HPDE6-E6E7 (cell line): Measurements from ENCODE around the gene RAD51AP1.

Experiments used
- DNase-seq: peaks from one replicate; pipeline ENCODE4 v3.0.0; 2011; ENCODE audit warnings: missing footprints; ENCODE audit errors: extremely low spot score

The RAD51AP1 gene

DNA sequence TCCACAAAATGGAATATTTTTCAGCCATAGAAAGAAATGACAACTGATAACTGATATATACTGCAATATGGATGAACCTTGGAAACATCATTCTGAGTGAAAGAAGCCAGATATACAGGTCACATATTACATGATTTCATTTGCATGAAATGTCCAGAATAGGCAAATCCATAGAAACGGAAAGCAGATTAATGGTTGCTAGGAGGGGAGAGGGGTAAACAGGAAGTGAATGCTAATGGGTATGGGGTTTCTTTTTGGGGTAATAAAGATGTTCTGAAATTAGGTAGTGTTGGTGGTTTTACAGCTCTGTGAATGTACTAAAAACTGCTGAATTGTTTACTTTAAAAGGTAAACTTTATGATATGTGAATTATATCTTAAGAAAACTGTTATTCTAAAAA is 6.5 kb downstream of the RAD51AP1 start:
- no peak for DNase-seq

- DNase-seq: no peak
Observed at GRCh38 chr12:4552191-4552590, 13.5 kb downstream of the RAD51AP1 start.

DNA sequence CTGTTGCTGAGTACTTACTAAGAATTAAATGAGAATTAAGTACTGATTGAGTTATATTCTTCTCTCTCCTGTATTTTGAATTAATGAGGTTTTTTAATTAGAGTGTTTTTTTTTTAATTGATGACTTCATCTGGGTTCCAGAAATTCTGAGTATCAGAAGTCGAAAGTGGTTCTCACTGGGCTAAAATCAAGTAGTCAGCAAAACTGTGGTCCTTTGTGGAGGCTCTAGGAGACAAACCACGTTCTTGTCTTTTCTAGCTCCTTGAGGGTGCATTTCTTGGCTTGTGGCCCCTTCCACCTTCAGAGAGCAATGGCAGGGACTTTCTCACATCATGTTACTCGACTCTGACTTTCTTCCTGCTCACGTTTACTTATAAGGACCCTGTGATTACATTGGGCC is 15.3 kb downstream of the RAD51AP1 start:
- no peak for DNase-seq

- DNase-seq: no peak
Observed at GRCh38 chr12:4555804-4556203, 17.1 kb downstream of the RAD51AP1 start.

DNA sequence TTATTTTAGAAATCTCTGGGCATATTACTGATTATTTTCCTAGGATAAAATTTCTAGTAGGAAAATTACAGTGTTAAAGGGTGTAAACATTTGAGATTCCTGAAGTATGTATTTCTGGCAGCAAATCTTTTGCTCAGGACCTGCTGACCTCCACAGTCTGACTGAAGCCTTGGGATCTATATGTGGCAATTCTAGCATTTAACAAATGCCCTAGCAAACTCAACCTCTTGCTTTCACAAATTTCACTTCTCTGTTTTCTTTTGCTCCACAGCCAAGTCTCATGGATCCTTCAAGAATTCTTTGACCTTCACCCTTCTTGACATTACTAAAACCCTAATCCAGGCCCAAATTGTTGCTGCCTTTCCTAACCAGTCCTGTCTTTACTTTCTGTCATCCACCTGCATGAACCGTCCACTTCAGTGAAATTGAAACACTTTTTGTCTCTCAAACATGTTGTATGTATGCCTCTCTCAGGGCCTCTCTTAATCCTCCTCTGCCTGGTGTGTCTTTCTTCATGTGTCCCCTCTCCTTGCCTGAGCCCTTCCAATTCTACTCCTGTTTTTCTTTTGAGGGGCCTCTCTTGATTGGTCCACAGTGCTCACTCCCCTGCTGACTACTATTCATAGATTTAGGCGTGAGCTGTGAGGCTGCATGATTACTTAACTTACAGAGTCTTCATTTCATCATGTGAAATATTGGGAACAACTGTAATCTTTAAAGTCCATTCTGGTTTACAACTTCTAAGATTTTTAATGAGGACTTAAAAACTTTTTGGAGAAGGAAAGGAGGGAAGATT is 18.2 kb downstream of the RAD51AP1 start:
- DNase-seq: no peak

DNA sequence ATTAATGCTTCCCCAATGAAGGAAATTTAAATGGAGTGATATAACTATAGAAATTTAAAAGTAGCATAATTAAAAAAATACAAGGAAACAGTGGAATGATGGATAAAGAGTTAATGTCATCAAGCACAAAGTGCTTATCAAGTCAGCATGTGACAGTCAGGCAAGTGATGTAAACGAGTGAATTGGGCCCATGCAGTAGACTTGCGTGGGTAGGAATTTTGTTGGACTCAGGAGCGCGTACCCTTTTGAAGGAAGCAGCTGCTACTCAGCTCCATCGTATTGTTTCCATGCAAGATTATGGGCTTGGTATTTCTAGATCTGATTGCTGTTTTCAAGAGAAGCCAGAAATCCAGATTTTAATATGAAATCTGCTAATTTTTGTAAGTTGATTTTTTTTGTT is 18.9 kb downstream of the RAD51AP1 start:
- DNase-seq: no peak

DNA sequence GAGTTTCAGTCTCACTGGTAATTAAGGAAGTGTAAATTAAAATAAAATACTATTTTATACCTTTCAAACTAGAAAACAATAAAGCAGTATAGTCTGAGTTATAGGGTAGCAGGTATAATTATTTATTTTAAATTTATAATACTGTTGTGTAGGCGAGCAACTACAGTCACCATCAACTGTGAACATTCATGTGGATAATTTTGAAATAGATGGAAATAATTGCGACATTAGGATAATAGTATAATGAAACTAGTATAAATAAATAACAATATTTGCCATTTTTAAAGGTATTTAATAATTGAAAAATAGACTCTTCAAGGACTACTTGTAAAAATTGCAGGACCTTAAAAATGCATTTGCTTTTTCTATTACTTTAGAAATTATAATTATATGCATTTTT is 19.5 kb downstream of the RAD51AP1 start:
- no peak for DNase-seq

DNA sequence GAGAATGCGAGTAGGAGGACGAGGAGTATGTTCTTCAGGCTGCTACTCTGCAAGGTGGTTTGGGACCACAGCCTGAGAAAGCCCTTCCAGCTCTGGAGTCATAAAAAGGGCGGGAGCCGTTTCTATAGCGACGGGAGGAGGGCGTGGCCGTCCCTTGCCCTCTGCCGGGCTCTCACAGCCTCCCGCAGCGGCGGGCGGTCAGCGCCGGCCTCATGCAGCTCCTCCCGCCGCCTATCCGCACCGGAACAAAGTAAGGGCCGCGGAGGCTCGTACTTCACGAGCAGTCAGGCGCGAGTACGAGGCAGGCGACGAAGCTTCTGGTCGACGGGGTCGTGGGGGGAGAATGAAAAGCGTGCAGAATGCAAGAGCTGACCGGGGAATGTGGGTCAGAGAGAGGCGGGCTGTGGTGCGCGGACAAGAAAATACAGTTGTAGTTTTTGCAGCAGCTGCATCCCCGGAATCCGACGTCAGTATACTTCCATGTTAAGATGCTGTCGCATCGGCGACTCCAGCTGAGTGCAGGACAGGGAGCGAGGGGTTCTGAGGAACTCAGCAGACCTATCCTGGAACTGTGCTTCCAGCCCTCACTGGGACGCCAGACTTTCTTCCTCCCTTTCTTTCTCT is 23.5 kb downstream of the RAD51AP1 start, which contains the start of gene DYRK4:
Gene DYRK4 (plus strand): TSS at position 175 of the 624 bp plus-strand sequence. CDS start 38 bp downstream, at position 213.
- peak; percentile 29 for DNase-seq

- no peak for DNase-seq
Observed at GRCh38 chr12:4563336-4563735, 24.6 kb downstream of the RAD51AP1 start.

GRCh38 chr12:4564818-4565217 is 26.1 kb downstream of the RAD51AP1 start:
- DNase-seq: no peak

GRCh38 chr12:4566474-4566873 is 27.8 kb downstream of the RAD51AP1 start:
- DNase-seq: no peak

- no peak for DNase-seq
Observed at GRCh38 chr12:4567073-4567881, 28.6 kb downstream of the RAD51AP1 start.

DNA sequence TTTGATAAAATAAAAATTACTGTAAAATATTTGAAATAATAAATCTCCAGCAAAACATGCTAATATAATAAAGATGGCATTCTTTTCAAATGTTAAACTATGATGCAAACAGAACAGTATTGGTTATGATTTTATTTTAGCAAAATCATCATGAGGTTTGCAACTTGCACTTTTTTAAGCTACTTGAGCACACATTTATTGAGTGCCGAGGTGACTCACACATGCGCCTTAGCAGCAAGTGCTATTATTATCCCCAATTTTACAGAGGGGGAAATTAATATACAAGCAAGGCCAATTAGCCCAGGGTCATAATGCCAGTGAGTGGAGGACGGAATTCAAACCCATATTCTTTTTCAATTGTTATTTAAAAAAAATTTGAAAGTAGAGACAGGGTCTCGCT is 30.6 kb downstream of the RAD51AP1 start:
- no peak for DNase-seq

DNA sequence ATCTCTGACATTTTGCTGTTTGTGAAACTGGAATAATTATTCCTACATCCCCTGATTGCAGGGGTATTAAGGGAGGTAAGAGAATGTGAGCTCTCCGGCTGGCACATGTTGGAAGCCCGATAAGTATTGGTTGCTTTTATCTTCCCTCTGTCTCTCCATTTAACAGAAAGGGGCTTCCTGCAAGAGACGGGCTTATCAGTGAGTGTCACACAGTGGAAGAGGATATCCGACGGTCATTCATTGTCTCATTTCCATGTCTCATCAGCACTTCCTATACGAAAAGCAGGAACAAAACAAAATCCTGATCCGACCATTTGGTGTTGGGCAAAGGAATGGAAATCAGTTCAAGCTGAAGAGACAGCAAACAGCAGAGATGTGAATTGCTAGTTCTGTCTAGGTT is 34.0 kb downstream of the RAD51AP1 start:
- no peak for DNase-seq

DNA sequence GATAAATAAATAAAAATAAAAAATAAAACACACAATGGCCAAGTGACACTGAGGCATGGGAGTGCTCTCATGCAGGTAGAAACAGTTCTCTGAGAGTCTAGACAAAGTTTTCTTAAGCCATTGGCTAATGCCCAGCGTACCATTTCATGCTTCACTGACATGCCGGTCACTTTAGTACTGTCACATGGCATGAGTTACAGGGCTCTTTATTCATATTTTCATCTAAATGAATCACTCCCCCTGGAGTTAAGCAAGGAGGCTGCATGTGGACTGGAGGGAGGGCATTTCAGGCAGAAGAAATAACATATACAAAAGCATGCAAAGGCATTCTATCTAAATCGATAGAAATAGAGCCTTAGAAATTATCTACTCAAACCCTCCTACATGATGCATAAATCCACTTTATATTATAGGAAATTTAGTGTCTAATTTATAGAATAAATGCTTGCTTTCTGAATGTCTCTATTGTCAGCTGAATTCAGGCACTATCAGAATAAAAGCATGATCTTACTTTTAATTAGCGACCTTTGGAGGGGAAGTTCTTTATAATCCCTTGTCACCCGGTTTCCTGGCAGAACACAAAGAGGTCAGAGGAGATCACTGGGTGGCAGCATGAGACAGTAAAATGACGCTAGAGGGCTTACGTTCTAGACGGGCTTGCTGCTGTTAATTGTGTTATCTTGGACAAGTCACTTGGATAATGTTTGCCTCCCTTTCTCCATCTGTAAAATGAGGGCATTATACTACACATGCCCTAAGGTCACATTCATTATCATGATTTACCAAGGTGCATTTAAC is 40.8 kb downstream of the RAD51AP1 start:
- DNase-seq: peak; percentile 7

DNA sequence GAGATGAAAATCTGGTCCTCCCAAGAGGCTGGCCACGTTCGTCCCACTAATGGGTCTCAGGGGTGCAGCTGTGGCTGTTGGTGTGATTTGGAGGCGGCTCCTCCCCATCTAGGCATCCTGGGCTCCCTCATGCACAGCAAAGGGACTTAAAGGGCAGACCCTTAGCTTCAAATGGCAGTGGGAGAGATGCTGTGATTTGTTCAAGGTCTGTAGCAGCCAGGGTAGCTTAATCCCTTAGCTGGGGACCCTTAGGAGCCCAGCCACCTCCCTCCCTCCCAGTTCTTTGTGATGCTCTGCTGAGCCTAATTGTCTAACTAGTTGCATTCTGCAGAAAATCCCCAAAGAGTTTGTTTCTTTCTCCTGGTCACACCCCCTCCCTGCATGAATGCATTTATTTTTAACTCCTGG is 41.6 kb downstream of the RAD51AP1 start:
- no peak for DNase-seq

DNA sequence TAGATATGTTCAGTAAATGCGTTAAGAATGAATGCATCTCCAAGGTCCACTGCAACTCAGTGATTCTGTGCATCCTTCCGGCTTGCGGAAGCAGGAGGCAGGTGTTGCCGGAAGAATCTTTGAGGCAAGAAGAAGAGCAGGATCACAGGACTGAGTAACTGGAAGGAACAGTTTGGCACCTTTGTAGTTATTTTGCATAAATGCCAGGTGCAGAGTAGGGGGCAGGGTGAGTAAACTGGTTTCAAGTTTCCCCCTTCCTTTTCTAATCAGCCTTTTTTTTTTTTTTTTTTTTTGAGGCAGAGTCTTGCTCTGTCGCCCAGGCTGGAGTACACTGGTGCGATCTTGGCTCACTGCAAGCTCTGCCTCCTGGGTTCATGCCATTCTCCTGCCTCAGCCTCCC is 45.6 kb downstream of the RAD51AP1 start:
- DNase-seq: no peak

GRCh38 chr12:4584896-4585295 is 46.2 kb downstream of the RAD51AP1 start:
- no peak for DNase-seq

GRCh38 chr12:4586500-4586899 is 47.8 kb downstream of the RAD51AP1 start:
- DNase-seq: no peak

- no peak for DNase-seq
Observed at GRCh38 chr12:4587108-4587507, 48.4 kb downstream of the RAD51AP1 start.

DNA sequence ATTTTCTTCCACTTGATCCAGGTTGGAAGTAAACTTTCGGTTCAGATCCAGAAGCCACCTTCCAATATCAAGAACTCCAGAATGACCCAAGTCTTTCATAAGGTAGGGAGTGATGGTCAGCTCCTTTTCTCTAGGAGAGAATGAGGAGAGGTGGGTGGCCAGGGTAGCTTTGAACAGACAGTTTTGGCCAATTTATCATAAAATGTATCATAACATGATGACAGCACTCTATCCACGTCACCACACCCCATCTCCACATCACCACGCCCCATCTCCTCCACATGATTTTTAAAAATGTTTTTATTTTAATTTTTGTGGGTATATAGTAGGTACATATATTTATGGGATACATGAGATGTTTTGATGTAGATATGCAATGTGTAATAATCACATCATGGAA is 50.2 kb downstream of the RAD51AP1 start:
- DNase-seq: no peak

DNA sequence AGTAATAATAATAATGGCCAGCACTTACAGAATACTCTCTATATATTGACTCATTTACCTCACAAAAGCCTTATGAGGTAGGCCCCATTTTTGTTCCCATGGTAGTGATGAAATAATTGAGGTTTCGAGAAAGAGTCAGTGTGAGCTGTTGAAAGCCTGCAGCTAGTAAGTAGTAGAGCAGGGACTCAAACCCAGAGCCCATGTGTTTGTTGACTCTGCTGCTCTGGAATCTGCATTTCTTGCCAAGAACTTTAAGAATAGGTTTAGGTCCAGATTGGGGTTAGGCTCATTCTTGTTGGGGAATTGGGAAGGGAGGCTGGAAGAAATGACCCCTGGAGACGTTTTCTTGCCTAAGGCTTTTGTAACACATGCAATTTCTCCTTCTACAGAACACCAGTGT is 51.3 kb downstream of the RAD51AP1 start:
- no peak for DNase-seq
